Progenitor cell of endocrine pancreas (in vitro differentiated cells): ENCODE measurements around the gene SNAP29. TPM values are rescaled to one million over a fixed set of nuclear protein-coding genes. Genes with fewer than 3 reads are reported as not detected.

Experiments
- DNase-seq: peaks from one replicate; pipeline ENCODE4 v3.0.0; 2021; ENCODE audit warnings: low spot score; ENCODE audit not compliant: unreplicated experiment
- H3K27ac Mint-ChIP-seq: 2 replicates; pipeline ENCODE4 v1.8.0; 2021; ENCODE audit warnings: mild to moderate bottlenecking, moderate library complexity, mixed read lengths
- H3K27me3 Mint-ChIP-seq: 2 replicates; pipeline ENCODE4 v1.8.0; 2021; ENCODE audit warnings: mixed read lengths
- H3K36me3 Mint-ChIP-seq: 2 replicates; pipeline ENCODE4 v1.8.0; 2022; ENCODE audit warnings: mixed read lengths; ENCODE audit not compliant: insufficient read depth
- H3K4me1 Mint-ChIP-seq: 2 replicates; pipeline ENCODE4 v1.8.0; 2021; ENCODE audit warnings: low read depth, mixed read lengths
- H3K4me3 Mint-ChIP-seq: 2 replicates; pipeline ENCODE4 v1.8.0; 2021; ENCODE audit warnings: low read depth, mild to moderate bottlenecking, moderate library complexity, mixed read lengths
- H3K9me3 Mint-ChIP-seq: 2 replicates; pipeline ENCODE4 v1.8.0; 2021; ENCODE audit warnings: low read depth, mixed read lengths
- CTCF ChIP-seq: fragments of 200-600 bp; sonication (generic); IDR thresholded peaks from one replicate; pipeline ENCODE4 v1.5.0; 2021; ENCODE audit warnings: antibody characterized with exemption, mild to moderate bottlenecking; ENCODE audit not compliant: unreplicated experiment
- total RNA-seq: library from RNA; stranded (reverse); gene quantifications from 2 replicates; pipeline ENCODE4 v1.2.1, GENCODE V29; 2021

SNAP29 gene
- total RNA-seq, 1 donor from 2014 or later = 20.6 TPM

DNA sequence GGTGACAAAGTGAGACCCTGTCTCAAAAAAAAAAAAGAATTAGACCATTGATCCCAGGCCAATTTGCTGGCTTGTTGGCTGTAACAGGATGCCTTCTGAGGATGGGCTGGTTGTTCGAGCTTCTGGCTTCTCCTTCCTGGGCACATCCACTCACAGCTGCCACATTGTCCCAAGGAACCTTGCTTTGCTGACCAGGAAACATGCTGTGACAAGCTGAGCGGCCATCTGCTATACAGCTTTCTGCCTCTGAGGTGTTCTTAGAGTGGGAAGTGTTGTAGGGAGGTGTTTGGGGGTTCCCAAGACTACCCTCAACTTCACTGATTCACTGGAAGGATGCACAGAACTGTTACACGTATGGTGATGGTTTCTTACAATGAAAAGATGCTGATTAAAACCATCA, 6.5 kb downstream of the SNAP29 start:
- H3K27ac Mint-ChIP-seq = no peak overlapping the region
- no peaks in the 10 kb centered on the region for H3K9me3 Mint-ChIP-seq
- no peak for TF ChIP-seq CTCF
- H3K4me1 Mint-ChIP-seq = peaks cover 23% of the 10 kb centered on the region
- no peak overlapping the region for H3K4me3 Mint-ChIP-seq
- DNase-seq = no peak
- peaks cover 3% of the 10 kb centered on the region for H3K36me3 Mint-ChIP-seq
- H3K27me3 Mint-ChIP-seq = no peaks in the 10 kb centered on the region

DNA sequence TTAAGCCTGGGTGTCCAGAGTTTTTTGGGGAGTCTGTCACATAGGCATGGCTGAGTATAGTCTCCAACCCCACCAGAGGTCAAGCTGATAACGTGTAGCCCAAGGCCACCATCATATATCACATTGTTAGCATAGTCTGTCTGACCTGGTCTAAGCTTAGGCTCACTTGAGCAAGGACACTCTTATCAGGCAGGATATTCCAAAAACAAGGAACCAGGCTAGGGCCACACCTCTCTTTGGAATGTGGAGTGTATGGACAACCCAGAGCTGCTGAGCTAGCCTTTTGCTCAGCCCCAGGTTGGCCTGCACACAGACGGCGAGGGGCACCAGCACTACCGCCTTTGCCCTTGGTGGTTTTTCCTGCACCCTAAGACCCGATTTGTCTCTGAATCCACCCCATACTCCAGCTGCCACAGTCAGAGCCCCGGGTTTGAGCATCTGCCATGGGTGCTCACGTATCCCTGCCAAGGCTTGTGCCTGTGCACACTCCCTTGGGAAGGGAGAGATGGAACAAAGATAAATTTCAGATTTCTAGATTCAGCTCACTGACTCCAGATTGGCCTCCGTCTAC, 7.2 kb downstream of the SNAP29 start:
- peaks cover 23% of the 10 kb centered on the region for H3K4me1 Mint-ChIP-seq

DNA sequence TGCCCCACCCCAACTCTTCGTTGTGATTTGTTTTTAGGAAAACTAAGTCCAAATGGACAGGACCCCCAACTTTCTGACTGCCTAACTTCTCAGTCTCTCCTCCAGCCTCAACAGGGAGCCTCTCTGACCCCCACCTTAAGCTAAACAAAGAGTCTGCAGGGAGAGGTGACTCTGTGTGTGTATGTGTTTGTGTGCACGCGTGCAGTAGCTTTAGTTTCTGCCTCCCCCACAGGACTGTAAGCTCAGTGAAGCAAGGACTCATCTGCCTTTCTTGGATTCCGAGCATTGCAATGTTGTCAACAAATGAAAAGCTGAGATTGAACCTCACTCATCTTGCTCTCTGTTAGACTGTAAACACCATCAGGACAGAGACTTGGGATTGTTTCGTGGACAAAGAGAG, 7.9 kb downstream of the SNAP29 start:
- Mint-ChIP-seq H3K27ac (peak overlapping the region; percentile 81), H3K9me3 (no peaks in the 10 kb centered on the region), H3K27me3 (no peaks in the 10 kb centered on the region), H3K4me3 (no peak overlapping the region), H3K36me3 (peaks cover 3% of the 10 kb centered on the region), H3K4me1 (peaks cover 23% of the 10 kb centered on the region)
- DNase-seq = no peak
- no peak for TF ChIP-seq CTCF

More for the DNA sequence above, 7.2 kb downstream of the SNAP29 start:
- H3K36me3 Mint-ChIP-seq = peaks cover 3% of the 10 kb centered on the region
- no peak for DNase-seq
- H3K4me3 Mint-ChIP-seq = no peak overlapping the region
- H3K27ac Mint-ChIP-seq = peak overlapping the region; percentile 69
- H3K27me3 Mint-ChIP-seq = no peaks in the 10 kb centered on the region
- no peaks in the 10 kb centered on the region for H3K9me3 Mint-ChIP-seq
- no peak for TF ChIP-seq CTCF

DNA sequence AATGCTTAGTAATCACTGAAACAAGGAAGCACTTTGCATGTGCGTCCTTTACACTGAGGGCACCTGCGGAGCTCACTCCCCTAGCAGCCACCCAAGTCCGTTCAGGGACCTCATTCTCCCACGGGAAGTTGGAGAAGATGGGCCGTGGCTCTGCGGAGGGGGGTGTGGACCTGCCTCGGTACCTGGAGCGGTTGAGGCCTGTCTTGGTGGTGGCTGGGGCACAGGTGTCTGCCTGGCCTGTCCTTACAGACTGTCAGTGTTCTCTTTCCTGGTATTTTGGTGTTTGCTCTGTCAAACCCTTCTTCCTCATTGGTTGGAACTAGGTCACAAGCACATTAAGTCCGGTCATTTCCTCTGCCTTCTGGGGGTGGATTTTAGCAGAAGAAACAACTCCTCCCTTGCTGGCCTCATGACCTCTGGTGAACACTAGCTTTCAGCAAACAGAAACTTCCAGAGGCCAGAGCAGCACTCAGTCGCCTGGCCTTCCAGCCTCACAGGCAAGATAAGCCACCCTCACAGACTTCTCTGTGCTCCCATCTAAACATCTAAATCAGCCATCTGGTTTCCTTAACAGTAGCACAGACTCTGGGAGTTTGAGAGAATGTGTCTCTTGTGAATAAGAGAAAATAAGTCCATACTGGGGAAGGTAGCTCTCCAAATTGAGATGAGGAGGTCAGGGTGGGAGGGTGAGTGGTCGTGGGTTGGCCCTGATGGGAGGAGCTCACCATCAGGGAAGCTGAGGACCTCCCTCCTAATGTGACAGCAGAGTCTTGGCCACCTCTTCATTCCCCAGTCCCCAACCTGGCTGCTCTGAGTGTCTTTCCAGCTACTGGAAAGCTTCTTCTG, 8.6 kb downstream of the SNAP29 start:
- no peak for TF ChIP-seq CTCF
- Mint-ChIP-seq H3K4me3 (no peak overlapping the region), H3K27me3 (no peaks in the 10 kb centered on the region), H3K9me3 (no peaks in the 10 kb centered on the region), H3K36me3 (peaks cover 3% of the 10 kb centered on the region), H3K27ac (peak overlapping the region; percentile 81), H3K4me1 (peaks cover 23% of the 10 kb centered on the region)
- no peak for DNase-seq

DNA sequence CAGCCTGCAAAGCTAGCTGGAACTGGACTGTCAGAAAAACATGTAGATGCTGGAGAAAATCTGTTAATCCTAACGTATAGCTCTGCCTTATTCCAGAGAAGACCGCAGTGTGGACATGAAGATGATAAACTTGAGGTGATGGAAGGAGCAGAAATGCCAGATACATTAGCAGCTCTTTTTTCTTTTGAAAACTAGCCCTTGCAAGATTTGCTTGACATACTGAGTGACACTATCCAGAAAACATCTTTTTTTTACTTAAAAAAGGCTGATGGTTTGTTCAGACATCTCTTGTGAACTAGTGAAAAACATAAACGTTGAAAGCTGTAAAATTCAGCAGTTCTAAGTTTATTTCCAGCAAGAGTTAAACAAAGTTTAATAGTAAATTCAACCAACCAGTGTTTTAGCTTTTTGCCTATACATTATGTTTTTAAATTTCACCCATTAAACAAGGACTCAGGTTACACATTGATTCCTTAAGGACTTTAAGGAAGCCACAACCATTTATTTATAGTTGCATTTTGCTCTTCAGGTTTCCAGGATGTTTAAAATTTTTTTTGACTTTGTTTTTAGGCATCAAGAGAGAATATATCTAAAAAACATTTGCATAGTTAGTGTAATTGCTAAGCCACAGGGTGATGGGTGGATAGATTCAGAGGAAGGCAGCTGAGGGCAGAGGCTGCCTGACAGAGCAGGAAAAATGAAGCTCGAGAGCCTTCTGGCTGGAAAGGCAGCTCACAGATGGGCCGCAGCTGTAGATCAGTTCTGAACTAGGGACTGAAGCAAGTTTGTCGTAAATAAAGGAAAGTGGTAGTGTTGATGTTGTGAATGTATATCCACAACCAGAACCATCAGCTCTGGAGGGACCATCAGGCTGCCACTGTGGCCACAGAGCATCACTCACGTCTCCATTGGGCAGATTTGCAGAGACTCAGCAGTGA, 9.5 kb downstream of the SNAP29 start:
- H3K27me3 Mint-ChIP-seq = no peaks in the 10 kb centered on the region
- no peaks in the 10 kb centered on the region for H3K9me3 Mint-ChIP-seq
- peaks cover 4% of the 10 kb centered on the region for H3K36me3 Mint-ChIP-seq
- no peak for DNase-seq
- no peak overlapping the region for H3K4me3 Mint-ChIP-seq
- peak overlapping the region; percentile 81 for H3K27ac Mint-ChIP-seq
- peaks cover 23% of the 10 kb centered on the region for H3K4me1 Mint-ChIP-seq
- no peak for TF ChIP-seq CTCF
